ENCODE measurements around the gene XRRA1. TPM values are rescaled to one million over a fixed set of nuclear protein-coding genes. Genes with fewer than 3 reads are reported as not detected.

Gene XRRA1
- total RNA-seq, 1 experiment from 2014 or later, result 7.3 TPM

- no TSS peak for BruUV-seq (replicated peaks)
- no peak for DNase-seq (ENCODE audit: low spot score)
- no peak overlapping the region for H3K4me3 ChIP-seq (ENCODE audit: low read depth, low read length, poor library complexity, severe bottlenecking)
- TF ChIP-seq CTCF (conservative IDR thresholded peaks at IDR 0.05; ENCODE audit: low read depth, low read length), result no peak
- TF ChIP-seq EZH2 (IDR thresholded peaks at IDR 0.05; ENCODE audit: borderline replicate concordance, low read depth, low read length, poor library complexity, severe bottlenecking), result no peak
- POLR2A ChIA-PET (ENCODE audit: low non-redundant PET), result no interaction called here
- intact Hi-C loops (cut with micrococcal nuclease; ENCODE audit: unreplicated experiment), result no loop called here
- H3K9me3 ChIP-seq (ENCODE audit: low read depth, low read length, poor library complexity, severe bottlenecking), result no peaks in the 10 kb centered on the region
- no peaks in the 10 kb centered on the region for H3K36me3 ChIP-seq (ENCODE audit: insufficient read depth, low read length, poor library complexity, severe bottlenecking)
- CTCF ChIA-PET, result no interaction called here
- no peaks in the 10 kb centered on the region for H3K27me3 ChIP-seq (replicated peaks; ENCODE audit: insufficient read depth, low read depth, low read length, poor library complexity)
- no peak overlapping the region for H3K27ac ChIP-seq (ENCODE audit: low read depth, low read length, poor library complexity, severe bottlenecking)
- no peaks in the 10 kb centered on the region for H3K4me1 ChIP-seq (ENCODE audit: insufficient read depth, low read length, poor library complexity, severe bottlenecking)
These were observed 12.8 kb downstream of the XRRA1 start for GRCh38 chr11:74936087-74936486.

GRCh38 chr11:74935285-74935684 is 13.6 kb downstream of the XRRA1 start:
- Histone ChIP-seq H3K4me1 (ENCODE audit: insufficient read depth, low read length, poor library complexity, severe bottlenecking) (no peaks in the 10 kb centered on the region), H3K4me3 (ENCODE audit: low read depth, low read length, poor library complexity, severe bottlenecking) (no peak overlapping the region), H3K27me3 (replicated peaks; ENCODE audit: insufficient read depth, low read depth, low read length, poor library complexity) (no peaks in the 10 kb centered on the region), H3K9me3 (ENCODE audit: low read depth, low read length, poor library complexity, severe bottlenecking) (no peaks in the 10 kb centered on the region), H3K36me3 (ENCODE audit: insufficient read depth, low read length, poor library complexity, severe bottlenecking) (no peaks in the 10 kb centered on the region), H3K27ac (ENCODE audit: low read depth, low read length, poor library complexity, severe bottlenecking) (no peak overlapping the region)
- intact Hi-C loops (cut with micrococcal nuclease; ENCODE audit: unreplicated experiment), result no loop called here
- ChIA-PET POLR2A (ENCODE audit: low non-redundant PET) (no interaction called here), CTCF (no interaction called here)
- no peak for TF ChIP-seq CTCF (conservative IDR thresholded peaks at IDR 0.05; ENCODE audit: low read depth, low read length)
- no peak for TF ChIP-seq EZH2 (IDR thresholded peaks at IDR 0.05; ENCODE audit: borderline replicate concordance, low read depth, low read length, poor library complexity, severe bottlenecking)
- no TSS peak for BruUV-seq (replicated peaks)
- no peak for DNase-seq (ENCODE audit: low spot score)

DNA sequence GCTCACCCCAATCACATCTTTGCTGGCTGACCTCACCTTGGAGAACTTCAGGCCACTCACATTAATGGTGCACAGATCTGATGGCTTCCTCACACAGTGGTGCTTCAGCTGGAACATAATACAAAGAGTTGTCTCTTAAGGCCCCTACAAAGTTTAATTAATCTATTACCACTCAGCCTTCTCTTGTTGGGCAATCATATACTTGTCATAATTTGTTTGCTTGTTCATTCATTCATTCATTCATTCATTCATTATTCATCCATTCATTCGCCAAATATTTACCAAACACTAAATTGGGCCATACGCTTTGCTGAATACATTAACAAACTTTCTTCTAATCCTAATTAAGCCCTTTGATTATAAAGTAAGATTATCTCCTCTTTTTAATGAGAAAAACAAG is 15.1 kb downstream of the XRRA1 start:
- ChIA-PET POLR2A (ENCODE audit: low non-redundant PET) (no interaction called here), CTCF (no interaction called here)
- H3K4me3 ChIP-seq (ENCODE audit: low read depth, low read length, poor library complexity, severe bottlenecking), result no peak overlapping the region
- TF ChIP-seq CTCF (conservative IDR thresholded peaks at IDR 0.05; ENCODE audit: low read depth, low read length) (no peak), EZH2 (IDR thresholded peaks at IDR 0.05; ENCODE audit: borderline replicate concordance, low read depth, low read length, poor library complexity, severe bottlenecking) (no peak)
- no peaks in the 10 kb centered on the region for H3K4me1 ChIP-seq (ENCODE audit: insufficient read depth, low read length, poor library complexity, severe bottlenecking)
- DNase-seq (ENCODE audit: low spot score), result no peak
- no peak overlapping the region for H3K27ac ChIP-seq (ENCODE audit: low read depth, low read length, poor library complexity, severe bottlenecking)
- H3K9me3 ChIP-seq (ENCODE audit: low read depth, low read length, poor library complexity, severe bottlenecking), result no peaks in the 10 kb centered on the region
- no TSS peak for BruUV-seq (replicated peaks)
- intact Hi-C loops (cut with micrococcal nuclease; ENCODE audit: unreplicated experiment), result no loop called here
- H3K36me3 ChIP-seq (ENCODE audit: insufficient read depth, low read length, poor library complexity, severe bottlenecking), result no peaks in the 10 kb centered on the region
- no peaks in the 10 kb centered on the region for H3K27me3 ChIP-seq (replicated peaks; ENCODE audit: insufficient read depth, low read depth, low read length, poor library complexity)
